IPS-NIHi11 (cell line): ENCODE results near the gene LIMK2.
"Not testable (repeated sequence)": the region's sequence is repeated elsewhere in the genome, so short reads cannot be mapped to it uniquely, and the experiment has no call there.

Source experiments
- DNase-seq: peaks from one replicate; pipeline ENCODE4 v3.0.0; 2012; ENCODE audit warnings: mixed read lengths, low spot score

Gene LIMK2

DNA sequence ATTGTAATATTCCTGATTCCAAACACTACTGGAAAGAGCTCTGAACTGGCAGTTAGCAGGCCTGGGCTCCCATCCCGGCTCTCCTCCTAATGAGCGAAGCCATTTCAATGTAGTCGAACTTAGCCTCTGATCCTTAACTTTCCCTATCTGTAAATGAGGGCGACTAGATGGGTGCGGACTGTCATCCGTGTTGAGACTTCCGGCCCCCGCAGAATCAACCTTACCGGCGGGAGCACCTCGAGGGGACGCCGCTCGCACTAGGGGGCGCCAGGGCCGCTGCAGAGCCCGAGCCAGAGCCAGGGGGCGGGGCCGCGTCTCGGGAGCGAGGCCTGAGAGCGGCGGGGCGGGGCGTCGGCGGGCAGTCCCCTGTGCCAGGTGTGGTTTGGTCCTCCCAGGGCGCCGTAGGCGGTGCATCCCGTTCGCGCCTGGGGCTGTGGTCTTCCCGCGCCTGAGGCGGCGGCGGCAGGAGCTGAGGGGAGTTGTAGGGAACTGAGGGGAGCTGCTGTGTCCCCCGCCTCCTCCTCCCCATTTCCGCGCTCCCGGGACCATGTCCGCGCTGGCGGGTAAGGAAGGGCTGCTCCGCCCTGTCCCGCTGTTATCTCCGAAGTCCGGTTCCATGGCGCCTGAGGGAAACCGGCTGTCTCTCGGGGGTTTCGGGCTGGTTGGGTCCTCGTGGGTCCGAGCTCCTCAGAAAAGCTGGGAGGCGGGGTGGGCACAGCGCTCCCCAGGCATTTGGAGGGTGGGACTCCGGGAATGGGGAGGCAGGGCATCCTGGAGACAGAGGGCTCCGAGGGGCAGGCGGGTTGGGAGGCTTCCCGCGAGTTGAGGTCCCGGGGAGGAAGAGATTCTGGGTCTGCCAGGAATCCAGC, at the start of gene LIMK2:
Gene LIMK2, plus strand, starts transcription at position 437 of the 869 bp plus-strand sequence. Its CDS starts 111 bp downstream, at position 548.
- peak; percentile 100 for DNase-seq

DNA sequence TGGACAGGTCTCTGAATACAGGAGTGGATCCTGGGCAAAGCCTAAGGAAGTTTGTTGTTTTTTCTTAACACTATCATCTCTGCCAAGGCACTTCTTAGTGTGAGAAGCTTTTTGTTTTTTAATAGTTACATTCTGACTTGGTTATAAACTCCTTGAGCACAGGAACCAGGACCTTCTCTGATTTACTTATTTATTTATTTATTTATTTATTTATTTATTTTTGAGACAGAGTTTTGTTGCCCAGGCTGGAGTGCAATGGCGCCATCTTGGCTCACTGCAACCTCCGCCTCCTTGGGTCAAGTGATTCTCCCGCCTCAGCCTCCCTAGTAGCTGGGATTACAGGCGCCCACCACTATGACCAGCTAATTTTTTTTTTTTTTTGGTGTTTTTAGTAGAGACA, 41.1 kb upstream of the LIMK2 start:
- no peak for DNase-seq

DNA sequence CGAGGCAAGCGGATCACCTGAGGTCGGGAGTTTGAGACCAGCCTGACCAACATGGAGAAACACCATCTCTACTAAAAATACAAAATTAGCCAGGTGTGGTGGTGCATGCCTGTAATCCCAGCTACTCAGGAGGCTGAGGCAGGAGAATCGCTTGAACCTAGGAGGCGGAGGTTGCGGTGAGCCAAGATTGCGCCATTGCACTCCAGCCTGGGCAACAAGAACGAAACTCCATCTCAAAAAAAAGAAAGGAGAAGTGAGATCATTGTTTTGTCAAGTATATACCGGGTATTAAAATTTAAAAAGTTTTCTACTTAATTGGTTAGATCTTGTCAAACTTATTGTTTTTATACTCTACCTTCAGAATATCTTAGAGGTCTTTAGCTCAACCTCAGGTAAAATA, 40.4 kb upstream of the LIMK2 start:
- DNase-seq, result not testable (repeated sequence)

DNA sequence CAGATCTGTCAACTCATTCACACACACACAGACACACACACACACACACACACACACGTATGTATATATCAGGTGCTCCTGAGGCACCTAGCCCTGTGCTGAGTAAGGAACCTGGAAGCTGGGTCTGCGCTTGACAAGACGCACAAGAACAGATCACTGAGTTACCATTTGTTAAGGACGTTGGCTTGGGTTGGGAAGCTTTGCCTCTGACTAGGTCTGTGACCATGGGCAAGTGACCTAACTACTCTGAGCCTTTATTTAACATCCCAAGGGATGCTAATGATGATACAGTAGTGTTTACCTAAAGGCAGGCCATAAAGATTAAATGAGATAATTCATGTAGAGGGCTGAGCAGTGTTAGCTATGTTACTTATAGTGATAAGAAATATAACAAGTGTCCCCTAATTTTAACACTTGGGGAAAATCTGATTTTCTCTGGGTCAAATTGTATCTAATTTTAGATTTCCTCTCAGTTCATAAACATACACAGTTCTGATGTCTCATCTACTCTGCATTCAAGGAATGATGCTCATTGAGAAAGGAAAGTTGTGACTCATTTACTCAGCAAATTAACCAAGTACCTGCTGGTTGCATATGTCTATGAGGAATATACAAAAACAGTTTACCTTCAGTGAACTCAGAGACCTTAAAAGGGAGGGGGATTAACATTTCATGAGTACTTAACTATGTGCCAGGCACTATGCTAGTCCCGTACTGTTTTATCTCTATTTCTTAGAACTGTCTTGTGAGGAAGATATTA, 38.5 kb upstream of the LIMK2 start:
- DNase-seq, result no peak

DNA sequence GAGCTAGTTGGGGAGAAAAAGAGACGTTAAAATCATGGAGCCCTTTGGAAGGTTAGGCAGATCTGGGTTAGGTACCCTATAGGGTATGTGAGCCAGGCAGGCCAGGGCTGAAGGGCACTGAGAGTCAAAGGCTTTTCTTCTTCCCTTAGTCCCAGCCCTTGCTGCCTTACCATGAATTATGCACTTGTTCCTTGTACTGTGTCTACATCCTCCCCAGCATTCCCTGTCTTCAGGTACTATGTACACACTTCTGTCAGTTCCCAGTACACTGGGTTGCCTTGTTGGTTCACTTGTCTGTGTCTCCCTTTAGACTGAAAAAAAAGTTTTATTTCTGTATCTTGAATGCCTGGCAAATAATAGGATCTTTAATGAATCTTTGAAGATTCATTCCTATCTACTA, 35.2 kb upstream of the LIMK2 start:
- no peak for DNase-seq

DNA sequence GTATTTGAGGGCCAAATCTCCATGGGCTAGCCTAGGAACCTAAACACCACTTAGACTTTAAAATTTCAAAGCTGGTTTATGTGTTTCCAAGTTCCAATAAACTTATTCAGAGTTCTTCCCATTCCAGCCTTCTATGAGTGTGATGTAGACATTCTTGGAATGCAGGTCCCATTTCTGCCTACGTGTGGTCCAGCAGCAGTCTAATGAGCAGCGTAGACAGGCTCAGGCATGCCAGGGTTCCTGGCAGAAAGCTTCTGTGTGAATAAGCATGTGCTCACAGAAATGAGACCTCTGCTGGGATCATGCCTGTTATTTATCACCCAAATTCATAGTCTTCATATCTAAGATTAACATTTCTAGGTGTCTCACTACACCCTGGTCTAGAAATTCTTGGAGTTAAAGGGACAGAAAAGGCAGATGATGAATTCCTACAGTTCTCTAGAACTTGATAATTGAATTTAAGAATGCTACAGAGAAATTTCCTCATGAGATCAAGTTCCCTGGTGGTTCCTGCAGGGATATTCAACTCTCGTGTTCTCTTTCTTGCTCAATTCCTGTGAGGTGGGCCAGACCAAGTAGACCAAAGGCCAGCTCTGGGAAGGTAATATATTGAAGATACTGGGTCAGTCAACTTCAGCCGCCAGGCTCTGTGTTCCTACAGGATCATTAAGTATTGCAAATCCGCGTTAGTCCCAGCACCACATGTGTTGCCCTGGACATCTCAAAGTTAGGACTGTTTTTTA, 34.5 kb upstream of the LIMK2 start:
- no peak for DNase-seq

DNA sequence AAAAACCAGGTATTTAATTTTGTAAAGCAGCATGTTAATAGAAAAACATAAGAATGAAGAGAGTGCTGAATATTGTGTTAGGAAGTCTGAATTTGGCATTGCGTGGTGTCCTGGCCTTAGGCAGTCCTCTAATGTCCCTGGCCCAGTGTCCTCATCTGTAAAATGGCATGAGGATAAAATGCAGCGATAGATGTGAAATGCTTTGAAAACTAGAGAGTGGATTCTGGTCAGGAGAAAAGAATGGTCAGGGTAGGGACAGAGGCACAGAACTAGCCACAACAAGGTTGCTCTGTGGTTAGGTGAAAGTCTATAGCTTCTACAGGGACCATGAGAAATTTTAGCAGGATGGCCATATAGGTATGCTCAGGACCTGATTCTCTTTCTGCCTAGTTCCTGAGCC, 33.2 kb upstream of the LIMK2 start:
- no peak for DNase-seq

DNA sequence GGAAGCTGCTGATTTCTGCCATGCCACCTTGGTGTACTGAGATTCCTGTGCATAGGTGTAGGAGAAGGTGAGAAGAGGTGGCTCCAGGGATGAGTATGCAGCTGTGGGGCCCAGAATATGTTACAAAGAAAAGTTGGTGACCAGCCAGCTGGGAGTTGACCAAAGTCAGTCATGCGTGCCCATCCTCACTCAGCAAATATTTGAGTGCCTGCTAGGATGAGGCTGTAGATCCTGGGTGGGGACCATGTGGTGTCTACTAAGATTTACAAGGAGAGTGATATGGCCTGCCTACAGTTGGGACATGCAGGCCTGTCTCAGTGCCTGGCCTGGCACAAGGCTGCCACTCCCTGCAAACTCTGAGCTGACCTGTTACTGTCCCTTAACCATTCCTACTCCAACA, 32.8 kb upstream of the LIMK2 start:
- DNase-seq, result peak; percentile 42

DNA sequence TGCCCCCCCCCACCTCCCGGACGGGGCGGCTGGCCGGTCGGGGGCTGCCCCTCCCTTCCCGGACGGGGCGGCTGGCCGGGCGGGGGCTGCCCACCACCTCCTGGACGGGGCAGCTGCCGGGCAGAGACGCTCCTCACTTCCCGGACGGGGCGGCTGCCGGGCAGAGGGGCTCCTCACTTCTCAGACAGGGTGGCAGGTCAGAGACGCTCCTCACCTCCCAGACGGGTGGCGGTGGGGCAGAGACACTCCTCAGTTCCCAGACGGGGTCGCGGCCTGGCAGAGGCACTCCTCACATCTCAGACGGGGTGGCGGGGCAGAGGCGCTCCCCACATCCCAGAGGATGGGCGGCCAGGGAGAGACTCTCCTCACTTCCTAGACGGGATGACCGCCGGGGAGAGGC, 28.1 kb upstream of the LIMK2 start:
- no peak for DNase-seq

DNA sequence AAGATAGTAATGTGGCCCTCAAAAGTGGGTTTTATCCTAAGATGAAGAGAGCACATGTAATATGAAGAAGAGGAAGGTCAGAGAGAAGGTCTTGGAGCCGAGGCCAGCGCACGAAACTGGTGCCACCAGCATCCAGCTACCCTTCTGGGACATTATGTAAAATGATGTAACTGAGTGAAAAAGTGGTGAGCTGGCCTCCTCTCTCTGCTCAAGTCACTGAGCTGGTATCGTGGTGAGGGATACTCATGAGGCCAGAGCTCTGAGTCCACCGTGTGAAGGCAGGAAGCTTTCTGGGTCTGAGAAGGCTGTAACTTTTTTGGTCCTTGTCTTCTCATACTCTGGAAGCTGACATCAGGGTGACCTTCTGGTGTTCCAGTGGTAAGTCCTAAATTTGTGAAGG, 27.0 kb upstream of the LIMK2 start:
- DNase-seq, result no peak

DNA sequence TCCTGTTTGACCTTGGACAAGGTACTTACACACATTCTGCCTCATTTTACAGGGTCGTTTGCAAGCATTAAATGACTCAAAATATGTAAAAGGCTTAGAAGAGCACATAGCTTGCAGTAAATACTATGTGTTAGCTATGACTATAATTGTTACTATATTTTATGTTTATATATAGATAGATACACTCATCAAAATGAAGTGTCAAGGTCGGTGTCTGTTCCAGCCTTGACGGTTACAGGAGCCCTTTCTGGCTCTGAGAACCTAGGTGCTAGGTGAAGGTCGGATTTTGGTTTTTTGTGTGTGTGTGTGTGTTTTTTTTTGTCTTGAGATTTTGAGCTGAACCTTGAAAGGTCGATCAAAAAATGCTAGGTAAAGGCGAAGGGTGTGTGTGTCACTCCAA, 24.5 kb upstream of the LIMK2 start:
- no peak for DNase-seq

DNA sequence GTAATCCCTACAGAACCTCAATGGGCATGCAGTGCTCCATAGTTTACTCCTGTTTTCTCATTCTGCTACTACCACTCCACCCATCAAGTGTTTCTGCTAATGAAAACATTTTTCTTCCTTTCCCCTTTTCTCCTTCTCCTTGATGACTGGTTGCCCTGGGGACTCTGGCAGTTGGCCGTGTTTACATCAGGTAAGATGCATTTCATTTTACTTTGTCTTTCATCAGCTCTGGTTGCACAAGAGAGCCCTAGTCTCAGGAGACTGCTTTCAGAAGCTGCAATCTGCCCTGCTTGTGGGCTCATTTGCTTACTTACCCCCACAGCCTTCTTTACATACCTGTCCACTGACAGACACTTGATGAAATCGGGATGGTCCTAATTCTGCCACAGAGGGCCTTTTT, 19.6 kb upstream of the LIMK2 start:
- no peak for DNase-seq

DNA sequence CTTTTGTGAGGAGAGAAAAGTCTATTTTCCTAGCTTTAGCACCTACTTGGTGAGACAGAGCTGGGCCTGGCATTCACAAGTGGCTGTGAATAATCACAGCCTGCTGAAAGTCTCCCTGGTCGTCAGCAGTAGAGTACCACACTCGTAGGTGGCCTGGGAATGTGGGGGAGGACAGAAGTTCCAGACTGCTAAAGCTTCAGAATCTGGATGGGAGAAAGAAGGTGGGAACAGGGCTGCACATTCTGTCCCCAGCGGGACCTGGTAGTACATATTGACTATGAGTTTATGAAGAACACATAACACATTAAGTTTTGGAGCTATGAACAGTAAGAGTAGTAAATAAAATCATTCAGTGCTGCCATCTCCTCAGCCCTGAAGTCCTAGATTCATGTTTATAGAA, 19.0 kb upstream of the LIMK2 start:
- no peak for DNase-seq

DNA sequence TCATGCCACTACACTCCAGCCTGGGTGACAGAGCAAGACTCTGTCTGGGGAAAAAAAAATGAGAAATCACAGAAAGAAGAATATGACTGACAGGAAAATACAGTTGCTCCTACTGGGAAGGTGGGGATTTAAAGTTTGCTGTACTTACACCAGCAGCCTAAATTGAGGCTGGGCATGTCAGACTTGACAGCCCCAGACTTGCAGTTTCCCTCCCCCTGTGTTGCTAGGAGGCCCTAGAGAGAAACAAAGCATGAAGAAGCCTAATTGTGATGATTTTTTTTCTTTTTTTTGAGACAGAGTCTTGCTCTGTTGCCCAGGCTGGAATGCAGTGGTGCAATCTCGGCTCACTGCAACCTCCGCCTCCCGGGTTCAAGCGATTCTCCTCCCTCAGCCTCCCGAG, 17.4 kb upstream of the LIMK2 start:
- not testable (repeated sequence) for DNase-seq

DNA sequence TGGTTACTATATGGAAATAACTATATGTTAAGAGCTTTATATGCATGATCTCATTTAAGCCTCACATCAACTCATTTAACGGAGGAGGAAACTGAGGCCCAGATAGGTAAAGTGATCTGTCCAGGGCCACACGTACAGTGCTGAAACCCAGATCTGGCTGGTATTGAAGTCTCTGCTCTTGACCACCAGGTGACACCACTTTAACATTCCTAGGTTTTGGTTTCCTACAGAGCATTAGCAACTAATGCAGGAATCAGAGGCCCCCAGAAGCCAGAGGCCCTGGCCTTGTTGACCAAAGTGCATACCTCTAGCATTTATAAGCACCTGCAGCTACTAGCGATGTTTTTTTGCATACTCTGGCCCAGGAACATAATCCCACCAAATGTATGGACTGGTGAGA, 12.9 kb upstream of the LIMK2 start:
- no peak for DNase-seq

DNA sequence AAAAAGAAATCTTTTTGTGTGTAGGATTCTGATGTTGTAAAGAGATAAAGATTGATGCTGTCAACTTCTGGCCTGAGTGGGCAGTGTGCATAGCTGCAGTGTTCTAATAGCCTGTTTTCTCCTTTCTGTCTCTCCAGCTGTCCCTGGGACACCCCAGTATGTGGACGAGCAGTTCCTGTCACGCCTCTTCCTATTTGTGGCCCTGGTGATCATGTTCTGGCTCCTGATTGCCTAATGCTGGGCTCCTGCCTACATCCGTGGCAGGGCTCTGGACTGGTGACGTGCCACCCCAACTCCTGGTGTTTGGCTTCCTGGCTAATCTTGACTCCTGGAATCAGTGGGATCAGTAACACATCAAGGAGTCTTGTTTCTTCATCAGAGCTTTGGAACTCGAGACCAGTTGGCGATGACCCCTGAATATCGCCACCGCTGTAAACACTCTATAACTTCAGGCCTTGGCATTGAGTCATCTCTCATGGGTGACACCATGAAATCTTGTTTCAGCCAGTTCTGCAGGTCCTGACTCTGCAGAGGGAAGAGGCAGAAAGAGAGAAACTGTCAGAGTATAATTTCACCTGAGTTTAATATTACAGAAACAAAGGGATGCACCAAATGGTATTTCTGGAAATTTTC, 7.6 kb upstream of the LIMK2 start:
- not testable (repeated sequence) for DNase-seq

DNA sequence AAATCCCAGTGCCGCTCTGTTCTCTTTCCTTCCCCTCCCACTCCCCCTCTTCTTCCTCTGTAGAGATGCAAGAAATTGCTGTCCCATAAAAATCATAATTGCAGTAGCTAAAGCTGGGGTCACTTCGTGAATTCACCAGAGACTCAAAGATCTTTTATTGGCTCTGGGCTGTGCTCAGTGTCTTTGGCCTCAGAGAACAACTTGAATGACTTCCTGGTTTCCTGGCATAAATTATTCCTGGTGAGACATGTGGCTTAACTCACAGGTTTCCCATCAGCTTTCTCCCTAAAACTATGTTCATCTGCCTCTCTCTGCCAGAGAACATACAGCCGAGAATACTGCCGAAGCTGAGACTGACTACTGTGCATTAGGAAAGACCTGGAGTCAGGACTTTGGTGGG, 7.0 kb upstream of the LIMK2 start:
- not testable (repeated sequence) for DNase-seq

DNA sequence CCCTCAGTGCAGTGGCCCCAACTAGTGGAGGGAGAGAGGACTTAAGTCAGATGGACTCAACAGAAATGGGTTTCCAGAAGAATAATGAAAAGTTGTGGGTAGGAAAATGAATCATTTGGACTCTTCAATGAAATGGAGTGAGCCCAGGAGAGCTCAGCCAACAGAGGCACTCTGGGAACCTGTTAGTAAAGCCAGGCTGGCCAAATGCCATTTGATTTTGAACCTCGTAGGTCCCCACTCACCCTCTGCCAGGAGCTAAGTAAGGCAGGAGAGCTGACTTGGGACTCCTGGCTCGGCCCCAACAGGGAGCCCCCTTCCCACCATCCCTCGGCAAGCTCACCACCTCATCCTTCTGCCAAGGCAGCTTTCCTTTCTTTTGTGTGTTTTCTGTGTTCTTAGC, 5.6 kb upstream of the LIMK2 start:
- DNase-seq, result not testable (repeated sequence)

DNA sequence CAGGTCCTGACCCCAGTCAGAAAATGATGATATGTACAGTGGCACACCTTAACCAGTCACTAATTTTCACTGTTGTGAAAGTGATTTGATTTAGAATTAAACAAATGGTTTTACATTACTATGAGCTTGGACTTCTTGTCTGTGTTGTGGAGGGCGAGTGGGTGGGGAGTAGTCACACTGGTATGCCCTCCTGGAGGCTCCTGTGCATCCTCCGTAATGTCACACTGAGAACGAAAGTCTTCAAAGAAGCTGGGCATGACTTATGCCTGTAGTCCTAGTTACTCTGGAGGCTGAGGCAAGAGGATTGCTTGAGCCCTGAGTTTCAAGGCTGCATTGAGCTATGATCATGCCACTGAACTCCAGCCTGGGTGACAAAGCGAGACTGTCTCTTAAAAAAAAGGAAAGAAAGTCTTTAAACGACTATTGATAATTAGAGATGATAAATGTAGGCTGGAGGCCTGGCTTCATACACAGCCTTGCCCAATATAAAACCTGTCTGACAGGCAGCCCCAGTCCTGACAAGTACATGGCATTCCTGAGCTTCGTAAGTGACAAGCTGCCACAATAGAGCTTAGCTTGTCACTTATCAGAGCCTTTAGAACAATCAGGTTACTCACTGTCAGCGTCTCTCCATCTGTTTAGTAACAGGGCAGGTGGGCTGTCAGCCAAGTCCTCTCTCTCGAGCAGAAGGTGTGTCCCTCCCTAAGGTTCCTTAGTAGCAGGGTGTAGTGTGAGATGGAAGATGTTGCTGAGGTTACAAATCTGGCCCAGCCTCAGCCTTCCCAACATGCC, 5.0 kb upstream of the LIMK2 start:
- DNase-seq, result peak; percentile 23

DNA sequence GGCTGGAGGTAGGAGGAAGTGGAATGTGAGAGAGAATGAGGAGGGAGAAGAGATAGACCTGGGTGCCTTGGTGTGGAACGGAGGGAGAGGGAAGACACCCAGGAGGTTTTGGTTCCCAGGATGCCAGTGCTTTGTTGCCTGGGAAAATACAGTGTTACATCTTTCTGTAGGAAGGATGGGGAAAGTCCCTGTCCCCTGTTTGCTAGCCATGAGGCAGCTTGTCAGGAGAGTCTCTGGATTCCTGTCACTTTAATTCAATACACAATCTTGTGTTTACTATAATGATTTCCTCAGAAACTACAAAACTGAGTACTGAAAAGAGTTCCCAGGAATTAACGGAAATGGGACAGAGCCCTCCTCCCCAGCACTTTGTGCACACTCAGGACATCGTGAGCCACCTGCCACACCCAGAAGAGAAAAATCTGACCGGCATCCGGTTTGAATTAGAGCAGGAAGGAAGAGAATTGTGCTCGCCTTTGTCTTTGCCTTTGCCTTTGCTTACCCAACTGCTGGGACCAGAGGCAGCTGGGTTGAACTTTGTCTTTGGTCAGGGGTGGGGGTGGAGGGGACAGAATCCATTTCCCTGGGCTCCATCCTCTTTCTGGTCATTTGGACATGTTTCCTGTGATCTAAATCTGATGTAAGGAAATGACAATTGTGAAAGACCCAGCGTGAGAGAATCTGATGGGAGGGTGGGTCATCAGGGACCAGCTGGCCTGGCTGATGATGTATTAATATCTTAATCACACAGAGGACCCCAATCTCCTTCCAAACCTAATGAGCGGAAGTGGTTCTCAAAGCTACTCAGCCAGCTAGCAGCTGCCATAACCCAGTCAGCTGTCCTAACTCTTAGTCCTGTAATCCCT, 1.3 kb upstream of the LIMK2 start:
- no peak for DNase-seq
